HG03457 (cell line): ENCODE measurements around the gene ANGPT4.

Experiments
- ATAC-seq: cut with Tn5 transposase; IDR thresholded peaks from one replicate; pipeline ENCODE4 v1.9.1; 2021; ENCODE audit warnings: moderate number of reproducible peaks; ENCODE audit not compliant: unreplicated experiment

The ANGPT4 gene

GRCh38 chr20:916125-916799 lies at the start of gene ANGPT4:
Gene ANGPT4 (minus strand): TSS chr20:916334. CDS start chr20:916214, 120 bp downstream.
- no peak for ATAC-seq

- ATAC-seq = no peak
Observed at GRCh38 chr20:963795-964194, 47.7 kb upstream of the ANGPT4 start.

GRCh38 chr20:962683-963082 lies 46.5 kb upstream of the ANGPT4 start:
- no peak for ATAC-seq

DNA sequence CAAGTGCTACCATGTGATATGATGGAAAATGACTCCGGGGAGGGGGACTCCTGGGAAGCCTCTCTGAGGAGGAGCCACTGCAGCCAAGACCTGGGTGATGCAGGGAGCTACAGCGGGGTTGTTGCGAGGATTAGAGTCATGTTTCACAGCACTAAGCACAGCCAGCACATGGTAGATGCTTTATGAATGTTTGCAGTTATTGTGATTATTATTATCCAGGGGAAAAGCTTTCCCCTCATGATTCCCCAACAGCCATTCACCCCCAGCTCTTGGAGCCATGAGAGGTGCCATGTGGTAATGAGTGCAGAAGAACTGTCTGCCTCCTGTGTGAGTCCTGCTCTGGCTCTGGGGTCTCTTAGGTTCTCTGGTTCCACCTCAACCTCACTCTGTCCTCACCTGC lies 46.1 kb upstream of the ANGPT4 start:
- no peak for ATAC-seq

- ATAC-seq = no peak
Observed at GRCh38 chr20:961768-962167, 45.6 kb upstream of the ANGPT4 start.

DNA sequence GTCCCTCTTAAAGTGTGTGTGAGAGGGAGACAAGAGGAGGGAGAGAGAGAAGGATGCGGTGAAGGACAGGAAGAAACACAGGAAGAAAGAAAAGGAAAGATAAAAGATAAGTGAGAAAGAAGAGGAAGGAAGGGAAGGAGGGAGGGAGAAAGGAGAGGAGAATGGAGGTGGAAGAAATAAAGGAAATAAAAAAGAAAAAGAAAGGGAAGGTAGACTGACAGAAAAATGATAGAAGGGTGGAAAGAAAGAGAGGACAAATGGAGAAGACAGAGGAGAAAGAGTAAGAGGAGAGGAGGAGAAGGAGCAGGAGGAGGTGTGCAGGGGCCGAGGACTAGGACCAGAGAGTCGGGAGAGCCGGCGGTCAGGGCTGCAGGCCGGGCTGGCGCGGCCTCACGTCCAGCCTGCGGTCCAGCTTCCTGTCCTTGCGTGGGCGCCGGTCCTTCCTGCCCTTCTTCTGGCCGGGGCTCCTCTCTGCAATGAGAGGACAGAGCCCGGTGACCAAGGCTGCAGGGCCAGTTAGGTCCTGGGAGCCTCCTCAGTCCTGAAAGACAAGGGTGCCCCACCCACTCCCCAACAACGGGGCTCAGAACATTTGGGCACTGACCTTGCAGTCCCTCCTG lies 44.0 kb upstream of the ANGPT4 start:
- ATAC-seq = no peak

DNA sequence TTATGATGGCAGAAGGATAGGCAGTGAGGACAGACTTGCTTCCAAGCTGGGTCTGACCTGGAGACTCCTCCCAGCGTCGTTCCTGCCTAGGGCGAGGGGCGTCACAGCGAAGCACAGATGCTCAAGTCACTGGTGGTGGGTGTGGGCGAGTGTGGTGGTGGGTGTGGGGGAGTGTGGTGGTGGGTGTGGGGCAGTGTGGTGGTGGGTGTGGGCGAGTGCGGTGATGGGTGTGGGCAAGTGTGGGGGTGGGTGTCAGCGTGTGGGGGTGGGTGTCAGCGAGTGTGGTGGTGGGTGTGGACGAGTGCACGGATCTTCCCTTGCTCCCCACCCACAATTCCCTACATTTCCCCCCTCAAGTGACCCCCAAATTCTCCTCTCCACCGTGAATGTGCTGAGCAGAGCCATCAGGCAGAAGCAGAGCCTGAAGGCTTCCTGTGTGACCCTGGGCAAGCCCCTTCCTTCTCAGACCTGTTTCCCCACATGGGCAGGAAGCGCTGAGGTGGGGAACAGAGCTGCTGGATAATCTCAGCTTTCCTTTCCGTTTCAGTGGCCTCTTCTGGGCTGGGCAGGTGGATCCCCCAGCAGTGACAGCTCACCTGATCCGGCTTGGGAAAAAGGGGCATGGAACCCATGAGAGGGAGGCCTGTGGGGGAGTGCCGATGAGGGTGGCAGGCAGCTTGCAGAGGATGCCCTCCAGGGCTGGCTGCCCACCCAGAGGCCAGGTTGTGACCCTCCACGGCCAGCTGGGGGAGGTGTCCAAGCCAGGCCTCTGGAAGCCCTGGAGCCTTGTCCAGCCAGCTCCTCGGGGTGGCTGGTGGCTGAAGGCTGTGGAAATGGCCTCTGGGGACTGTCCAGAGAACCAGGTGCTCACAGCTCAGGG lies 43.0 kb upstream of the ANGPT4 start:
- no peak for ATAC-seq

DNA sequence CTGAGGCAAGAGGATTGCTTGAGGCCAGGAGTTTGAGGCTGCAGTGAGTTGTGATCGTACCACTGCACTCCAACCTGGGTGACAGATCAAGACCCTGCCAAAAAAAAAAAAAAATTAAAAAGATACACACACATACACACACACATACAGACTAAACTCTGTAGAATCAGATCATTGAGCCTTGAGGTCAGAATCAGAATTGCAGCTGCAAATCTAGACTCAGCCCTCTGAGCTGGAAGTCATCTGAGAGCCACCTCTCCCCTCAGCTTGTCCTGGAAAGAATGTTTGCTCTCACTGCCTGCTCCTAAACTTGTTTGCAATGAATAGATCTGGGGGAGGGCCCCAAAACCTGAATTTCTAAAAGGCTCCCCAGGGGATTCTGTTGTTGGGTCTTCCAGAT lies 41.4 kb upstream of the ANGPT4 start:
- no peak for ATAC-seq

DNA sequence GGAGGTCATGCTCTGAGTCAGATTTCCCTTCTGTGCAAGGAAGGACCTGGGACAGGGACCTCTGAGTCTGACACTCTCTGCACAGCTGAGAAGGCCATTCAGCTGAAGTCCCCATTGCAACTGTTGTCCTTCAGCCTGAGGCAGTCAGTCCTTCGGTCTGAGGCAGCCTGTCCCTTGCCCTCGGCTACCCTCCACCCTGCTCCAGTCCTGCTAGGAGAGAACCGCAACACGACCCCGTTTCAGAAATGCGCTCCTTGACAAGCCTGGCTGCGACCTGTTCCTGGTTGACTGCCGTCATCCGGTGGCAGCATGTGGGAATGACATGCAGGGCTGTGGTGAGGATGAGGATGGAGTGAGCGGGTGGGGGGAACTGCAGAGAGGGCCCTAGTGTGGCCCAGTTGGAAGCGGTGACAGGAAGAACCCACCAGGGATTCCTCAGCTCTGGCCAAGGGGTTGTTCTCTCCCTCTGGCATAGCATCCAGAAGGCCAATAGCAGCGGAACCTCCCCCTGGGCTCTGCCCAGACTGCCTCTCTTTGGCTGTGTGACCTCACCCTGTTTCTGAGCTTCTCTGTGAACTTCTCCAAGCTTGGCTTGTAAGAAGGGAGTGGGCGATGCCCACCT lies 40.3 kb upstream of the ANGPT4 start:
- no peak for ATAC-seq

DNA sequence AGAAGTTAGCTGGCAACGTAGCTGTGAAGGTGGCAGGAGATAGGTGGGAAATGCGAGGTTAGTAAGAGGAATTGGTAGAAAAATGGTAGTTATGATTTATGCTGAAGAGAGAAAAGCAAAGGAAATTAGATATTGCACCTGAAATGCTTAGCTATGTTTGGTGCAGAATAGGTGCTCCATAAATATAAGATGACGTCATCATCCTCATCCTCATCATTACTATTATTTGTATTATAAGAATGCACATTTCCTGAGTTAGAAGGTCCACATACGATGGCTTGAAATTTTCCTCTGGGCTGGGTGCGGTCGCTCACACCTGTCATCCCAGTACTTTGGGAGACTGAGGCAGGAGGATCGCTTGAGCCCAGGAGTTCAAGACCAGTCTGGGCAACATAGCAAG lies 39.5 kb upstream of the ANGPT4 start:
- no peak for ATAC-seq

- ATAC-seq = no peak
Observed at GRCh38 chr20:955111-955510, 39.0 kb upstream of the ANGPT4 start.

DNA sequence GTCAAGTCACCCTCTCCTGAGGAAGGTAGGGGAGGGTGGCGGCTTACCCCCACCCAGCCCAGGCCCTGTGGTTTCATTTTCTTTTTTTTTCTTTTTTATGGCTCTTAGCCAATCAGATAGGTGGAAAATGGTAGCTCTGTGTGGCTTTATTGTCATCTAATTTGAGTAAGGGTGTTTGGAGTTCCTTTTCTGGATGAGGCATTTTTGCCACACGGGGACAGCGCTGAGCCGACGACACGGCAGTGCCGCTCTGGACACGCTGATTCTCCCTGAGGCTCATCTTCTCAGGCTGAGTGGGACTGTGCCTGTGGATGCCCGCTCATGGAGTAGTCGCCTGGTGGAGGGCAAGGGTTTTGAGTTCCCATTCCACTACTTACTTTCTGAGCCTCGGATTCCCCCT lies 37.6 kb upstream of the ANGPT4 start:
- no peak for ATAC-seq

- no peak for ATAC-seq
Observed at GRCh38 chr20:952196-952795, 36.2 kb upstream of the ANGPT4 start.

DNA sequence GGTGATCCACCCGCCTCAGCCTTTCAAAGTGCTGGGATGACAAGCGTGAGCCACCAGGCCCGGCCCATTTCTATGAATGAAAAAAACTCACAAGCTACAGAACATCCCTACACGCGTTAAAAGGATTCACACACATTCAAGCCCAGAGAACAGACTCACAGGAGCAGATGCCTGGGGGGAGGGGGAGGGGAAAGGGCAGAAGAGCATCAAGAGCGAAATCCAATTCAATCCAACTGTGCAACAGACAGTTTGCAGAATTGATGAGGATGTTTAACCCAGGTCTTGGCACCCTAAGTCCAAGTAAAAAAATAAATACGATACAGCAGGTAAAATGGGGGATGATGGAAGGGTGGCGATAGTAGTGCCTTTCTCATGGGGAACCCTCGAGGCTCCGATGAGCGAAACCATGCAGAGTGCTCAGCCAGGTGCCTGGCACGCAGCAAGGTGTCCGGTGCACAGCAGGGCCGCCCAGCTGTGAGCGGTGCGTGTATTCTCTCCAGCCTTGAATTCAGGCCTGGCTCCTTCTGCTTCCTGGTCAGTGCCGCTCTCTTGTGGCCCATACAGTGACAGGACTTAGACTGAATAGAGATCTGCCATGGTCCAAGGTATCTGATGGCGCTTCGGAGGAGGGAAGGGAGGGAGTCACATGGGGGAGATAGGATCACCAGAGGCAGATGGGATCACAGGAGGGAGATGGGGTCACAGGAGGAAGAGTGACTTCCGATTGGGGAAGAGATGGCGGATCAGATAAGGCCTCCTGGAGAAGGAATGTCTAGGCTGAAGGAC lies 35.4 kb upstream of the ANGPT4 start:
- no peak for ATAC-seq

- ATAC-seq = no peak
Observed at GRCh38 chr20:949717-950116, 33.6 kb upstream of the ANGPT4 start.

DNA sequence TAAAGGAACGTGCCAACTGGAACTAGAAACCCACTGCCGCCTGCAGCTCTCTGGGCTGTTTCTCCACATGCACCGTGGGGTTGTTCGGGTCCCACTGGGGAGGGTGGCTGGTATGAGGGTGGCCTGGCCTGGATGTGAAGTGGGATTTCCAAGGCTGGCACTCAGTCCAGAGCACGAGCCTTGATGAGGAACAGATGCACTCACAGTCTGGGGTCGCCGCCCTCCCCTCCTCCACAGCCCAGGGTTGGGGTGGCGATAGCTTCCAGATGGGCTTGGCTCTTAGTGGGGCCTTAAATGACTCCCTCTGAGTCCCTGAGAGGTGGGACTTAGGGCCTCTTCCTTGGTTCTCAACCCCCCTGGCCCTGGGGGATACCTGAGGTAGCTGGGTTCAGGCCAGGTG lies 30.7 kb upstream of the ANGPT4 start:
- no peak for ATAC-seq

- ATAC-seq = no peak
Observed at GRCh38 chr20:945841-946240, 29.7 kb upstream of the ANGPT4 start.

DNA sequence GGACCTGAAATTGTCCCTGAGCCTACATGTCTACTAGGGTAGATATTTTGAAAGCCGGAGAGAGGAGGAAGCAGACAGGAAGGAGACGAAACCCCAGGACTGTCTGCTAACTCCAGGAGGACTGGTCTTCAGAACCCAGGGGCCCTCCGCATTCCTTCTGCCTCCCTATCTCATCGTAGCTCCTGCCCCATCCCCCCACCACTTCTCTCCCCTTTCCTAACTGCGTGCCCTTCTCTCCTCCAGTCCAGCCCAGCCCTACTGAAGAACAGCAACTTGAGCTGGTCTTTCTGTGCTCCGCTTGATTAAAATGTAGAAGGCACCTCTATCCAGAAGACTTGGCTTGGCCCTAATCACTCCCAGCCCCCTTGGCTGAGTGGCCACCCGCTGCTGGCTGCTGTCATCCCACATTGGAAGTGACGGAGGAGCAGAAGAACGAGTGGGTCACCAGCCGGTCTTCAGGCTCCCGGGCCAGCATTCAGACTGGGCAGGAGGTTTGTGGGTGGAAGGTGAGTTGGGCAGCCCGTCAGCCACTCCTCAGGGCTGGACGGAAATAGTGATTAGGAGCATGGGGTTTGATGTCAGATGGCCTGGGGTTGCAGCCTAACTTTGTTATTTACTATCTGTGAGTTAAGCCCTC lies 28.8 kb upstream of the ANGPT4 start:
- no peak for ATAC-seq

- ATAC-seq = no peak
Observed at GRCh38 chr20:944148-944547, 28.0 kb upstream of the ANGPT4 start.

GRCh38 chr20:942611-943010 lies 26.5 kb upstream of the ANGPT4 start:
- ATAC-seq = no peak
